Measurements from ENCODE around the gene GATA6.

The GATA6 gene

DNA sequence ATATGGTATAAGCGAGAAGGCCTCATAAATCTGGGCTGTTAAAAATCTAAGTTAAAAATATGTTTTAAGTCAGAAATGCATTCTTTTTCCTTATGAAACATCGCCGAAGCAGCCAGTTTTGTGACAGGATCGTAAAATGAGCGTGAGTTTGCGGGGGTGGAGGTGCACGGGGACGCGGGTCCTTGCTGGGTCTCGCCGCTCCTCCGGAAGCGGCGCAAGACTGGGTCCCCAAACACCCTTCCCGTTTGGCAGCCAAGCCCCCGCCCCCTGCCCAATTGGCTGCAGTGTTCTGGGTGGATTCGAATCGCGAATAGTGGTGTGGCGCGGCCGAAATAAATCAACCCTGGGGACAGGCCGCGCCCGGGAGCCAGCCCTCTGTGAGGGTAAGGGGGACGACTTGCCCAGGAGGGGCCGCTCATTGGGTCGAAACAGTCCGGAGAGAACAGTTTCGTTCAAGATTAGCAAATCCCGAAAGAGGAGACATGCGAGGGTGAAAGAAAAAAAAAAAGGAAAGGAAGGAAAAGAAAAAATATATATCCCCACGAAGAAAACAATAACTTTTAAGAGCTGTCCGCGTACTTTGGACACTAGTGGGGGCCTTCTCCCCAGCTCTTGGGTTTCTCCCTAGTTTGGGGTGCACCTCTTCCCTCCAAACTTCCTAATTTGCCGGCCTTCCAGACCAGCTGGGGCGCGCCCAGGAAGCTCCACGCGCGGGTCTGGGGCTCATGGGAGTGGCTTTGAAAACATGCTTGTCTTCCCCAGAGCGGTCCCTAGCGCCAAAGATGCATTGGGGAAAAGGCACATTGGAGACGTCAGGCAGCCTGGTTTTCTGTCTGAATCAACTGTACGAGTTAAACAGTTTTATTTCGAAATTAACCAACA, 3.1 kb upstream of the GATA6 start:
- no peak for DNase-seq (ENCODE audit: low read depth in 2 of 2)

DNA sequence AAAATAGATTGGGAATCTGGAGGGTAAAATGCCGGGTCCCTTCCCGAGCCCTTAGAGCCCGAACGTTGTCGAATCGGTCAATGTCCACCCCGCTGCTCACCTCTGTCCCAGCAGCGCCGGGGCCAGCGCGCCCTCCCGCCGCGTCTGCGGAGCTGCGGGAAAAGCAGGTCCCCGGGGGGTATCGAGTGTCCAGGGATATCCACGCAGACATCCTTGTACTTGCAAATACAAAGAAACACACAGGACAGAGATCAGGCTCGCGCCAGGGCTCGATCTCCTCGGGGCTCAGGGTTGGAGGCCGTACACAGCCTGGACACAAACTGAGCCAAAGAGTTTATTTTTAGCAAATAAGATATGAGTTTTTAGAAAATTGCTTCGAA, 2.3 kb upstream of the GATA6 start:
- no peak for DNase-seq (ENCODE audit: low read depth in 2 of 2)

DNA sequence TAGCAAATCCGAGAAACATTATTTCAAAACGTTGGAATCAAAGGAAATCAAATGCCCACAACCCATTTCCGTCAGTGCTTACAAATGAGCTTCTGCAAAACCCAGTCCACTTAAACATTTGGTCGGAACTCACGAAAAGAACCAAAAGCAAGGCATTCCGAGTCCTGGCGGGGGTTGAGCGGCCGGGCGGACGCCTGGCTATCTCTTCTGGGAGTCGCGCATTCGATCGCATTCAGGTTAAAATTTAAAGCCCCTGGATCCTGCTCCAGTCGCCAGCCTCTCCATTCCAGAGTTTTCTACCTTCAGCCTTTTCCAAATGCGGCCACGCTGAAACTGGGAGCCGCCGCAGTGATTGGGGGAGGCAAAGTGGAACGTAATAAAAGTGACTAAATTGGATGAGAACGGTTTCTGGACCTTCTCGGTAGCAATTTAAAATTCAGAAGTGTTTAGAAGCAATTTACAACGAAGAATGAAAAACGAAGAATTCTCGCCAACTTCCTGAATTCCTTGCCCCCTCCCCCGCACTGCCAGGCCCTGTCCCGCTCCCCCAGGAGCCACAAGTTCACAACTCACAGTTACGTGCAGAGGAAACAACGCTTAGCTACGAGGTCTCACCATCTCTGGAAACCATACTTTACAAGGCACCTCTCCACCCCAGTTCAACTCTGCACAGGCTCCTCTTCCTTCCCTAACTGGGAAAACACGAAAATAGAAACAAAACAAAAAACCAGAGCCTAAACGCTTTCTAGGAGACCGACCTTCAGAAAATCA, 1.7 kb upstream of the GATA6 start:
- DNase-seq (ENCODE audit: low read depth in 2 of 2) = no peak

DNA sequence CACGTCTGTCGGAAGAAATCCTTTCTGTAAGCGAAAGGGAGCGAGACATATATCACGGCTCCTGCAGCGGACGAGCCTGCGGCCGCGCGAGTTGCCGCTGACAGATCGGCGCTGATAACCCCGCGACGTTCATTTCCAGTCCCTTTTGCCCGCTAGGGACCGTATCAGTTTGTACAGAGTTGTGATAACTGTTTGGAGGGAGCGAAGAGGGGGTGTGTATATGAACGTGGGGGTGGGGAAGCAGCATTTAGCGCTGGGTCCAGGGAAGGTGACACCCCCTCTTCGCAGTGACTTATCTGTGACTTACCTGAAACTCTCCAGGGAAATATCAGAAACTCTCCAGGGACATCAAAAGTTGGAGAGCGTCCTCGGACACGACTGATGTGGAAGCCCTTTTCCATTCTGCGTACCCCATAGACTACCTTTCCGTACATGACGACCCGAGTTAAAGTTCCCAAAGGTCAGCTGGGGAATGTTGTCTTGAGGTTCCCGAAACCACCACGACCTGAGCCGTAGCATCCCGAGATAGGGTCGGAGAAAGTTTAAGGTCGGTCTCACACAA, 948 bp upstream of the GATA6 start:
- no peak for DNase-seq (ENCODE audit: low read depth in 2 of 2)

DNA sequence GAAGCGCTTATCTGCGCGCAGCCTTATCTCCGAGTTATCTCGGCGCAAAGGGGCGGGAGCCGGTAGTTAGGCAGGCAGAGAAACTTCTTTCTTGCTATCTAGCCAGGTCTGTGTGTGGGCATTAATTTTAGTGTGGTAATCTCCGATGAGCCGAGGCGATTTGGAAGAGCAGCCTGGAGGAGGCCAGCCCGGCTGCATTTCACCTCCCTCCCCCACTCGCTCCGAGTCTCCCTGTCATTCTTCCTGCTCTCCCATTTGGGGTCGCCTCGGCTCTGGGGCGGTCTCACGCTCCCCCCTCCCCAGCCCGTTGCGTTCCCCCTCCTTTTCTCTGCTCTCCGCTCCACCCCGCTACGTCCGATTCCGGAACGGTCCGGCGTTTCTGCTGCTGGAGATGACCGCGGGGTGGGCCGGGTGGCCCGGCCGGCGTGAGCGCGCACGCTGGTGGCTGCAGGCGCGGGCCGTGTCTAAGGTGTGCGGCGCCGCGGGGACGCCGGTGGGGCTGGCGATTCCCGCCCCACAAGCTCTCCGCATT, 566 bp downstream of the GATA6 start:
- DNase-seq (ENCODE audit: low read depth in 2 of 2) = no peak

DNA sequence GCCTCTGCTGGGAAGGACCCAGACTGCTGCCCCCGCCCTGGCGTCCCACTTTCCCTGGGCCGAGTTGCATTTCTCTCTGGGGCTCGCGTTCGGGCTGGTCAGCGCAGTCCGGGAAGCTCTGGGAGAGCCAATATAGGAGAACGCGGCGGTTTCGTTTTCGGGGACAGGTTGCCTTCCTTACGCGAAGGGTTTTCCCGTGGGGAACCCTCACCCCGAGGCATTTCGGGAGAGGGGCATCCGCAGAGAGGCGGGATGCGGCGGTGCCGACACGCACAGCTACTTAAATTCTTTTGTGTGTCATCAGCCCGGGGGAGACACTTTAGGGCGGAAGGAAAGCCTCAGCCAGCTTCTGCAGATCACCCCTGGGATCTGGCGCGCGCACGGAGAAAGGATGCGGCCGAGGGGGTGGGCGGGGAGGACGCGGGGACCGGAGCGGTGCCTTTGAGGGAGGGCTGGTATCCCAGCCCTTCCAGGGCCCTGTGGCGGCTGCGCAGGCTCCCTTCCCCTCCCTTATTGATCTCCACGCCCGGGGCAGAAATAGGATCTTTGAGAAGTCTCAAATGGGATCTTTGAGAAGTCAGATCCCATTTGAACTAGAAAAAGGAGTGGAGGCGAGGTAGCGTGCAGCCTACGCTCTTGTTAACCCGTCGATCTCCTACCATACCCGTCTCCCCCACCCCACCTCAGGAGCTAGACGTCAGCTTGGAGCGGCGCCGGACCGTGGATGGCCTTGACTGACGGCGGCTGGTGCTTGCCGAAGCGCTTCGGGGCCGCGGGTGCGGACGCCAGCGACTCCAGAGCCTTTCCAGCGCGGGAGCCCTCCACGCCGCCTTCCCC, 1.2 kb downstream of the GATA6 start:
- no peak for DNase-seq (ENCODE audit: low read depth in 2 of 2)

DNA sequence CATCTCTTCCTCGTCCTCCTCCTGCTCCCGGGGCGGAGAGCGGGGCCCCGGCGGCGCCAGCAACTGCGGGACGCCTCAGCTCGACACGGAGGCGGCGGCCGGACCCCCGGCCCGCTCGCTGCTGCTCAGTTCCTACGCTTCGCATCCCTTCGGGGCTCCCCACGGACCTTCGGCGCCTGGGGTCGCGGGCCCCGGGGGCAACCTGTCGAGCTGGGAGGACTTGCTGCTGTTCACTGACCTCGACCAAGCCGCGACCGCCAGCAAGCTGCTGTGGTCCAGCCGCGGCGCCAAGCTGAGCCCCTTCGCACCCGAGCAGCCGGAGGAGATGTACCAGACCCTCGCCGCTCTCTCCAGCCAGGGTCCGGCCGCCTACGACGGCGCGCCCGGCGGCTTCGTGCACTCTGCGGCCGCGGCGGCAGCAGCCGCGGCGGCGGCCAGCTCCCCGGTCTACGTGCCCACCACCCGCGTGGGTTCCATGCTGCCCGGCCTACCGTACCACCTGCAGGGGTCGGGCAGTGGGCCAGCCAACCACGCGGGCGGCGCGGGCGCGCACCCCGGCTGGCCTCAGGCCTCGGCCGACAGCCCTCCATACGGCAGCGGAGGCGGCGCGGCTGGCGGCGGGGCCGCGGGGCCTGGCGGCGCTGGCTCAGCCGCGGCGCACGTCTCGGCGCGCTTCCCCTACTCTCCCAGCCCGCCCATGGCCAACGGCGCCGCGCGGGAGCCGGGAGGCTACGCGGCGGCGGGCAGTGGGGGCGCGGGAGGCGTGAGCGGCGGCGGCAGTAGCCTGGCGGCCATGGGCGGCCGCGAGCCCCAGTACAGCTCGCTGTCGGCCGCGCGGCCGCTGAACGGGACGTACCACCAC, 2.1 kb downstream of the GATA6 start:
- DNase-seq (ENCODE audit: low read depth in 2 of 2) = no peak

DNA sequence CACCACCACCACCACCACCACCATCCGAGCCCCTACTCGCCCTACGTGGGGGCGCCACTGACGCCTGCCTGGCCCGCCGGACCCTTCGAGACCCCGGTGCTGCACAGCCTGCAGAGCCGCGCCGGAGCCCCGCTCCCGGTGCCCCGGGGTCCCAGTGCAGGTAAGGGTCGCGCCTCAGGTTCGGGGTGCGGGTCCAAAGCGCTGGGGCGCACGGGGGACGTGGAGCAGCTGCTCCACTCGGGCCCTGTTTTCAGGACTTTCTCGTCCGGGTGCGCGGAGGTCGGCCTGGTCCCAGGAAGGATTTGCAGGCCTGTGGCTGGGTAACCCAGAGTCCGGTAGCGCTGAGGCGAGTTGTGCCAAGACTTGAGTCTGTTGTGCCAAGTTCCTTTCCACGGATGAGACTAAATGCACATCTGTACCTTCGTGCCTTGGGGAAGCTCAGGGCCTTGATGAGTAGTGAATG, 2.8 kb downstream of the GATA6 start:
- DNase-seq (ENCODE audit: low read depth in 2 of 2) = no peak

DNA sequence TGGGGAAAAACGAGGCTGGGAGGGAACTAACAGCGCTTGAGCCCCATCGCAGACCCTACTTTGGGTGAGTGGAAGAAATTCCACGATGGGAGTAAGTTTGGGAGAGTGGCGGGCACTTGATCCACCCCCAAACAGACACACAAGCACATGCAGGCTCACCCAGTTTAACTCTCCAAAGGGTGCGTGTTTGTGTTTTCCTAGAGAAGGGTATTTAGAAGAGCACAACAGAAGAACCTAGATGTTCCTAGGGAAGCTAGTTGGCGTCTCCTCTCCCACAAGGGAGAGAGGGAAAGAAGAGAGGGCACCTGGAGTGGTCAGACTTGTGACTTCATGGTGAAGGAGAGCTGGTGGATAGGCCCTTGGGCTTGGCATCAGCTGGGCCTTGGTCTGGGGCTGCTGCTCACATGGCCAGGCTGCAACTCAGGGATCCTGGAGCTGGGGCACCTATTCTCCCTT, 3.2 kb downstream of the GATA6 start:
- DNase-seq (ENCODE audit: low read depth in 2 of 2) = no peak

DNA sequence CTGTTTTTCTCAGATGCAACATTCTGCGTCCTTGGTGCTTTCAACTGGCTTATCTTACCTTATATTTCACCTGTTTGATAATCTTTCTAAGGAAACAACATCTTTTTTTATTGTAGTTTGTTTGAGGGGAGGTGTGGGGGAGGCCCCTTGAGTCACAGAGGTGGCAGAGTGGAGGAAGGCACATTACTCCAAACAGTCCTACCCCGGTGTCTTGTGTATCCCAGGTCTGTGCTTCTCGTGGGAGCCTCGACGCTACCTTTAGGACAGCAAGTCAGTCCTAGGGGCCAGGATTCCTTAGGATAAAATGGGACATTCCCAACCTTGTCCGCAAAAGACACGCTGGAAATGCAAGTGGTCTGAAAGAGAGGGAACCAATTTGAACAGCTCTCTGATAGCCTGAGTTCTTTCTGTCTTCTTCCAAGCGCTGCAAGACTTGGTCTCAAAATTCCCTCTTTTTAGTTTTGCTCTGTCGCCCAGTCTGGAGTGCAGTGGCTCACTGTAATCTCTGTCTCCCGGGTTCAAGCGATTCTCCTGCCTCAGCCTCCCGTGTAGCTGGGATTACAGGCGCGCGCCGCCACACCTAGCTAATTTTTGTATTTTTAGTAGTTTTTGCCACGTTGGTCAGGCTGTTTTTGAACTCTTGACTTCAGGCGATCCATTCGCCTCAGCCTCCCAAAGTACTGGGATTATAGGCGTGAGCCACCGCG, 4.0 kb downstream of the GATA6 start:
- DNase-seq (ENCODE audit: low read depth in 2 of 2) = no peak

DNA sequence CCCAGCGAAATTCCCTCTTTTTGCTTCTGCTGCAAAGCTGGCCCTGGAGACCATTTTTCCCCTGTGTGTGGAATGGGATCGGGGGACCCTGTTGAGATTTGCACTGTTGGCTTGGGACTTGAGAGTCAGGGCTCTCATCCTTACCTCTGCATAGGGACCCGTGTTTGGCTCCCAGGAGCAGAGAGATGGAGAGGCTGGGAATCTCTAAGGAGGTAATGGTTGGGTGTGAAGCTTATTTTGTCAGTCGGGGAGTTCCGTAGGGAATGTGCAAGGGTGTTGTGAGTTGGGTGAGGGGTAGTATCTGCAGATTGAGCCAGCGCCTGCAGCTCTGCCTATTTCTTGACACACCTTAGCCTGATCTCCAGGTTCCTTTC, 4.5 kb downstream of the GATA6 start:
- DNase-seq (ENCODE audit: low read depth in 2 of 2) = no peak

DNA sequence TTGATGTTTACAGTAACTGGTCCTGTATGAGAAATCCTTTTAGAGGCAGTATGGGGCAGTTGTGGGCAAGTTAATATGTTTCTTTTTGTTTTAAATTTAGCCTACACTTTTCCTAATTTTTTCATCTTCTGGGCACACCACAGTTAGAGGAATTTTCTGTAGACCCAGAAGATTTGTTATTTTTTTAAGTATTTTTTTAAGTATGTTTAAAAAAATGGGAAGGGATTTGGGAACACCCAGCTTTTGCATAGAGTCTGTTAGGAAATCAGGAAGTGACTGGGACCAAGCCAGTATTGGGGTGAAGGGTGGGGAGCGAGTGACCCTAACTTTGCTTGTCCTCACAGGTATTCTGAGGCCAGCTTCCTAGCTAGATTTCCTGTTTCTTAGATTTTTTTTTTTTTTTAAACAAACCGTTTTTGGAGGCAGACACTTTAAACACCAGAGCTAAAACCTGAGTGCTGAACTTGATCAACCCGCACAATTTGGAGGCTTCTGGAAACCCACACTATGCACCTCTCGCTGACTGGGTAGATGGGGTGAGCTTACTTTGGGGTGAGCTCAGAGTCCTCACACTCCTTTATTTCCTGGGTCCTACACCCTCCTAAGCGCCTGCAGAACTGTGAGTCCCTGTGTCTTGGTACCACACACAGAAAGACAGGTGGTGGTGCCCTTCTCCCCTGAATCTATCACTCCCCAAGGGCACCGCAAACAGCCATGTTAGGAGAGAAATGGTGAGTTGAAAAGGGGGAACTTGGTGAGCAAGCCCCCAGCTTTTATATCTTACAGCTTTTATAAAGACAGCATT, 5.2 kb downstream of the GATA6 start:
- no peak for DNase-seq (ENCODE audit: low read depth in 2 of 2)

DNA sequence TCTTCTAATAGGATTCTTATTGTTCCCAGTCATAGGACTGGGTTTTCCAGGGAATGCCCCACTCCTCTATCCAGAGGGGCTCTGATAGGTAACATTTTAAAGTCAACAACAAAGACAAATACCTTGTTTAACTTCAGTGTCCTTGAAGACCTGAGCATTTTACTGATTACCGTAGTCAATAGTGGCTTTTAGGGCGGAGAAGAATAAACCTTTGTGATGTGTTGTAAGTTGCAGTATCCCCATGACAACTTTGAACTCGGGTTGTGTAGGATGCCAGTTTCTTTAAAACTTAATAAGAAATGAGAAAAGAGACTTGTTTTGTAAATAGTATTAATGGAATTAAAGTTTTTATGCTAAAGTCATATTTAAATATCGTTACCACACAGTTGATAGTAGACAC, 6.0 kb downstream of the GATA6 start:
- no peak for DNase-seq (ENCODE audit: low read depth in 2 of 2)

DNA sequence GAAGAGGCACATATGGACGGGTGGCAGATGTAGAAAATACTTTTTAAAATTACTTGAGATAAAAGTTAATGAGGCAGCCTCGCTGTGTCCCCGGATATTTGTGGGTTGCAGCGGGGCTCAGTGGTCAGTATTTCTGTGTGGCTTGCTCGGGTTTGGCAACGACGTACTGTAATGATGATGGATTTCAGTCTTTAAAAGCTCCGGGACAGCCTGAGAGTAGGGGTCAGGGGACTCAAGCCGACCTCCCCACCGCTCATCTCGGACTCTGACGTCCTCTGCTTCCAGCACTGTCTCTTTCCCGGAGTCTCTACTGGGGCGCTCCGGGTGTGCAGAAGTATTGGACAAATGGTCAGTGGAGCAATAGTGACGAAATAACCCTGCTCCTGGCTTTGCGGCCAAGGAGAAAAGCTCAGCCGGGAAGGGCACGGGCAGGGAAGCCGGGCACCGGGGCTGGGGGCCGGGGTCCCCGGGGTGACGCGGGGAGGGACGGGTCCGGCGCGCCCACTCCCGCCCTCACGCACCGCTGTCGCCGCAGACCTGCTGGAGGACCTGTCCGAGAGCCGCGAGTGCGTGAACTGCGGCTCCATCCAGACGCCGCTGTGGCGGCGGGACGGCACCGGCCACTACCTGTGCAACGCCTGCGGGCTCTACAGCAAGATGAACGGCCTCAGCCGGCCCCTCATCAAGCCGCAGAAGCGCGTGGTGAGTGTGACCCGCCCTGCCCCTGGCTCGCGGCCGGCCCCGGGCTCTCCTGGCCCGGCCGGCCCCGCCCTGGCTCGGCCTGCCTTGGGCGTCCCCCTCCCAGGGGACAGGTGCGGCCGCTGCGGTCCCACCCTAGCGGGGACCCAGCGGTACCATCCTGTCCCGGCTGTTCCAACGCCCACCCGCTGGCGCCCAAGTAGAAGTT, 7.3 kb downstream of the GATA6 start:
- DNase-seq (ENCODE audit: low read depth in 2 of 2) = no peak

DNA sequence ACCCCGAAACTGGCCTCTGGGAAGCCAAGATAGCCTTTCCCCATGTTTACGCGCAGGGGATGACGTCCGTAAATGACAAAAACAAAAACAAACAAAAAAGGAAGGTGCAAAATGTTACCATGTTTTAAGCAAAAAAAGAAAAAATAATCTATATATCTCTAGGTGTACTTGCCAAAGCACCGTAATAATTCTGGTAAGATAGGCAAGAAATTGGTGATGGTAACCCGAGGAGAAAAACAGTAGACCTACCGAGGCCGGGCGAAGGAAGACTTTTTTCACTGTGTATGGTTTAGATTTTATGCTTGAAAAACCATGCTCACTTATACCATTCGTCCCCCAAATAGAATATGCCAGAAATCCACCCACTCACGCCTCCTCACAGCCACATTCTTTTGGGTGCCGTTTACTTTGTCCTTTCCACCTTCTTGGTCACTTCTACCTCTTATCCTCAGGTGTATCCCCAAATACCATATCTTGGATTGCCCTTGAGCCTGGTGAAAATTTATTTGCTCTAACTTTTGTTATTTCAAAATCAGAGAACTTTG, 8.0 kb downstream of the GATA6 start:
- DNase-seq (ENCODE audit: low read depth in 2 of 2) = no peak

DNA sequence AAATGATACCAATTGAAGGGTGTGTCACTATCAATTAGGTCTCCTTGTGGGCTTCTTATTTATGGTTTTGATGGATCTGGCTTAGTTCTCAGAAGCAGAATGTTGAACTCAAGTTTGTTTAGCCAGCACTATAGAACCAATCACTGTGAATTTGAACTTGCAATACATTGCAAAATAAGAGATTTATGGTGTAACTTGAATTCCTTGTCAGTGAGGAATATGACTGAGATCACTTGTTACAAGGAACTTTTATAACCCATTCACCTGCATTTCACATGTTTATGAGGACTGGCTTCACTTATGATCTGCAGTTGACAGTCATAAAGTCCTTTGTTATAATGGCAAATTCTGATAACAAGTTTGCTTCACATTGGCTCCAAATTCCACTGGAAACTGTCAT, 9.8 kb downstream of the GATA6 start:
- DNase-seq (ENCODE audit: low read depth in 2 of 2) = no peak

DNA sequence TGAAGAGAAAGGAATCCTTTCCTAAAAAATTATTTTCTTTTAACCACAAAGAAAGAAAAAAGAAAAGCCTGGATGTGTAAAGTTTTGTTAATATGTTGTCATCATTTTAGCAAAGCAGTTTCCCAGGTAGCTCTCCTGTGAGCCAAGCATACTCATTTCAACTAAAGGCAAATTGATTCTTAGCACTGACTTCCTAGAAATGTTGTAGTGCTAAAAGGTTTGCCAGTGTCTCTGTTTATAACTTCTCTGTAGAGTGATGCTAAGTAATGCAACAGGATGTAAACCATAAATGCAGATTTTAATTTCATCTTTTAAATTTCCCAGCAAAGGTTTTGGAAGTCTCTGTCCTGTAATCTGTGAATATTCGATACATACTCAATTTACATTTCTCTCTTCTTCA, 10.2 kb downstream of the GATA6 start:
- no peak for DNase-seq (ENCODE audit: low read depth in 2 of 2)

DNA sequence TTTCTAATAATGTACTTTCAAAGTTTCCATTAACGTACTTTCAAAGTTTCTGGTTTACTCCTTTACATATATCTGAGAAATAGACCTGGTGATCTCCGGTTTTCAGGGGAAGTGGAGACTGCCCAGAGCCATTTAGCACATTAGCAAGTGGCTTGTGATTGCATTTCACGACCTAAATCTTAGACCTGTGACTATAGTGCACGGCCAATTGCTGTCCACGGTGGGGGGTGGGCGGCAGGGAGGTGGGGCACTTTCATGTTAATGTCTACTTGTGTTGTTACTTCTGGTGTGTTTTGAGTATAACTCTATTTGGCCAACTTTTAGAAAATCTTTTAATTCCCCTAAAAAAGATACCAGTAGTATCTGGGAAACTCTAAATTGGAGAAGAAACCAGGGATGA, 11.3 kb downstream of the GATA6 start:
- no peak for DNase-seq (ENCODE audit: low read depth in 2 of 2)

Measured in stimulated activated CD4-positive, alpha-beta T cell treated with anti-CD3 and anti-CD28 coated beads, Interleukin-1b, Interleukin-23, amount 100 ng/mL, for 1 hour (primary cell).